ENCODE data around the gene LMTK2. TPM values are rescaled to one million over a fixed set of nuclear protein-coding genes. Genes with fewer than 3 reads are reported as not detected.

LMTK2 gene
- total RNA-seq, 1 donor from 2014 or later: 14.3 TPM

- intact Hi-C loops (cut with micrococcal nuclease): no loop called here
These were observed 29.8 kb downstream of the LMTK2 start for GRCh38 chr7:98136423-98136822.

- intact Hi-C loops (cut with micrococcal nuclease): no loop called here
These were observed 30.6 kb downstream of the LMTK2 start for GRCh38 chr7:98137134-98137825.

- intact Hi-C loops (cut with micrococcal nuclease): no loop called here
These were observed 31.1 kb downstream of the LMTK2 start for GRCh38 chr7:98137826-98138151.

- intact Hi-C loops (cut with micrococcal nuclease): no loop called here
These were observed 32.0 kb downstream of the LMTK2 start for GRCh38 chr7:98138672-98139071.

- intact Hi-C loops (cut with micrococcal nuclease): no loop called here
These were observed 36.0 kb downstream of the LMTK2 start for GRCh38 chr7:98142658-98143057.

- intact Hi-C loops (cut with micrococcal nuclease): no loop called here
These were observed 41.9 kb downstream of the LMTK2 start for GRCh38 chr7:98148607-98149006.

- intact Hi-C loops (cut with micrococcal nuclease): no loop called here
These were observed 42.5 kb downstream of the LMTK2 start for GRCh38 chr7:98149116-98149692.

GRCh38 chr7:98151884-98152283 is 45.2 kb downstream of the LMTK2 start:
- intact Hi-C loops (cut with micrococcal nuclease): no loop called here

GRCh38 chr7:98156700-98157099 is 50.0 kb downstream of the LMTK2 start:
- intact Hi-C loops (cut with micrococcal nuclease): no loop called here

GRCh38 chr7:98157761-98158160 is 51.1 kb downstream of the LMTK2 start:
- intact Hi-C loops (cut with micrococcal nuclease): no loop called here

- intact Hi-C loops (cut with micrococcal nuclease): no loop called here
These were observed 56.1 kb downstream of the LMTK2 start for GRCh38 chr7:98162758-98163157.

GRCh38 chr7:98163269-98163668 is 56.6 kb downstream of the LMTK2 start:
- intact Hi-C loops (cut with micrococcal nuclease): no loop called here

- intact Hi-C loops (cut with micrococcal nuclease): no loop called here
These were observed 57.2 kb downstream of the LMTK2 start for GRCh38 chr7:98163704-98164494.

- intact Hi-C loops (cut with micrococcal nuclease): no loop called here
These were observed 59.4 kb downstream of the LMTK2 start for GRCh38 chr7:98165827-98166667.

GRCh38 chr7:98166668-98166970 is 60.0 kb downstream of the LMTK2 start:
- intact Hi-C loops (cut with micrococcal nuclease): no loop called here

GRCh38 chr7:98167653-98168052 is 61.0 kb downstream of the LMTK2 start:
- intact Hi-C loops (cut with micrococcal nuclease): loop anchor here (1.0 kb wide), 2 partner anchors 61 to 146 kb away; partner anchors contain the start of gene LMTK2

GRCh38 chr7:98168181-98168903 is 61.7 kb downstream of the LMTK2 start:
- intact Hi-C loops (cut with micrococcal nuclease): loop anchor here (1.0 kb wide), 2 partner anchors 62 to 147 kb away; partner anchors contain the start of gene LMTK2

GRCh38 chr7:98168904-98169621 is 62.4 kb downstream of the LMTK2 start:
- intact Hi-C loops (cut with micrococcal nuclease): loop anchor here (1.0 kb wide), 2 partner anchors 63 to 148 kb away; partner anchors contain the start of gene LMTK2

GRCh38 chr7:98170966-98171365 is 64.3 kb downstream of the LMTK2 start:
- intact Hi-C loops (cut with micrococcal nuclease): no loop called here

GRCh38 chr7:98171449-98171848 is 64.8 kb downstream of the LMTK2 start:
- intact Hi-C loops (cut with micrococcal nuclease): no loop called here
